WTC11 (cell line): ENCODE results near the gene CT47C1.

ENCODE experiments used
- ATF3 ChIP-seq: sonication (generic); formaldehyde crosslinking; conservative IDR thresholded peaks from 2 replicates; pipeline ENCODE4 v1.8.1; 2022; ENCODE audit warnings: mild to moderate bottlenecking, missing genetic modification reagents
- E2F1 ChIP-seq: sonication (generic); formaldehyde crosslinking; IDR thresholded peaks from 2 replicates; pipeline ENCODE4 v1.8.0; 2022; ENCODE audit warnings: mild to moderate bottlenecking, missing genetic modification reagents
- ELF4 ChIP-seq: sonication (generic); formaldehyde crosslinking; IDR thresholded peaks from 2 replicates; pipeline ENCODE4 v1.8.1; 2022; ENCODE audit warnings: low read depth, mild to moderate bottlenecking, moderate library complexity, missing genetic modification reagents
- ETV6 ChIP-seq: sonication (generic); formaldehyde crosslinking; IDR thresholded peaks from 2 replicates; pipeline ENCODE4 v1.8.1; 2022; ENCODE audit warnings: mild to moderate bottlenecking, missing genetic modification reagents
- MYBL2 ChIP-seq: sonication (generic); formaldehyde crosslinking; IDR thresholded peaks from 2 replicates; pipeline ENCODE4 v1.8.1; 2023; ENCODE audit warnings: mild to moderate bottlenecking, moderate library complexity, missing genetic modification reagents
- NFYB ChIP-seq: sonication (generic); formaldehyde crosslinking; conservative IDR thresholded peaks from 2 replicates; pipeline ENCODE4 v1.8.0; 2022; ENCODE audit warnings: low read depth, missing genetic modification reagents
- RELA ChIP-seq: sonication (generic); formaldehyde crosslinking; IDR thresholded peaks from 2 replicates; pipeline ENCODE4 v1.8.1; 2022; ENCODE audit warnings: missing genetic modification reagents, mild to moderate bottlenecking, borderline replicate concordance
- SMAD3 ChIP-seq: sonication (generic); formaldehyde crosslinking; IDR thresholded peaks from 2 replicates; pipeline ENCODE4 v1.8.0; 2022; ENCODE audit warnings: missing genetic modification reagents, mild to moderate bottlenecking, borderline replicate concordance
- TCF7 ChIP-seq: sonication (generic); formaldehyde crosslinking; IDR thresholded peaks from 2 replicates; pipeline ENCODE4 v1.8.0; 2022; ENCODE audit warnings: mild to moderate bottlenecking, low read depth, missing genetic modification reagents, moderate library complexity
- ZNF512 ChIP-seq: sonication (generic); formaldehyde crosslinking; IDR thresholded peaks from 2 replicates; pipeline ENCODE4 v1.8.1; 2022; ENCODE audit warnings: missing genetic modification reagents, borderline replicate concordance
- TF ChIP-seq, protein P1 (sequence below): fragments of 250-450 bp; sonication (Bioruptor Pico); IDR thresholded peaks from 2 replicates; pipeline ENCODE4 v1.9.0; 2021; ENCODE audit warnings: mild to moderate bottlenecking, borderline replicate concordance
- TF ChIP-seq, protein P2 (sequence below): fragments of 200-600 bp; IDR thresholded peaks from 2 replicates; pipeline ENCODE4 v1.8.0; 2022; ENCODE audit warnings: antibody characterized with exemption
- TF ChIP-seq, protein P3 (sequence below): sonication (generic); formaldehyde crosslinking; IDR thresholded peaks from 2 replicates; pipeline ENCODE4 v1.8.0; 2022; ENCODE audit warnings: mild to moderate bottlenecking, missing genetic modification reagents

- TF ChIP-seq, protein P1, sequence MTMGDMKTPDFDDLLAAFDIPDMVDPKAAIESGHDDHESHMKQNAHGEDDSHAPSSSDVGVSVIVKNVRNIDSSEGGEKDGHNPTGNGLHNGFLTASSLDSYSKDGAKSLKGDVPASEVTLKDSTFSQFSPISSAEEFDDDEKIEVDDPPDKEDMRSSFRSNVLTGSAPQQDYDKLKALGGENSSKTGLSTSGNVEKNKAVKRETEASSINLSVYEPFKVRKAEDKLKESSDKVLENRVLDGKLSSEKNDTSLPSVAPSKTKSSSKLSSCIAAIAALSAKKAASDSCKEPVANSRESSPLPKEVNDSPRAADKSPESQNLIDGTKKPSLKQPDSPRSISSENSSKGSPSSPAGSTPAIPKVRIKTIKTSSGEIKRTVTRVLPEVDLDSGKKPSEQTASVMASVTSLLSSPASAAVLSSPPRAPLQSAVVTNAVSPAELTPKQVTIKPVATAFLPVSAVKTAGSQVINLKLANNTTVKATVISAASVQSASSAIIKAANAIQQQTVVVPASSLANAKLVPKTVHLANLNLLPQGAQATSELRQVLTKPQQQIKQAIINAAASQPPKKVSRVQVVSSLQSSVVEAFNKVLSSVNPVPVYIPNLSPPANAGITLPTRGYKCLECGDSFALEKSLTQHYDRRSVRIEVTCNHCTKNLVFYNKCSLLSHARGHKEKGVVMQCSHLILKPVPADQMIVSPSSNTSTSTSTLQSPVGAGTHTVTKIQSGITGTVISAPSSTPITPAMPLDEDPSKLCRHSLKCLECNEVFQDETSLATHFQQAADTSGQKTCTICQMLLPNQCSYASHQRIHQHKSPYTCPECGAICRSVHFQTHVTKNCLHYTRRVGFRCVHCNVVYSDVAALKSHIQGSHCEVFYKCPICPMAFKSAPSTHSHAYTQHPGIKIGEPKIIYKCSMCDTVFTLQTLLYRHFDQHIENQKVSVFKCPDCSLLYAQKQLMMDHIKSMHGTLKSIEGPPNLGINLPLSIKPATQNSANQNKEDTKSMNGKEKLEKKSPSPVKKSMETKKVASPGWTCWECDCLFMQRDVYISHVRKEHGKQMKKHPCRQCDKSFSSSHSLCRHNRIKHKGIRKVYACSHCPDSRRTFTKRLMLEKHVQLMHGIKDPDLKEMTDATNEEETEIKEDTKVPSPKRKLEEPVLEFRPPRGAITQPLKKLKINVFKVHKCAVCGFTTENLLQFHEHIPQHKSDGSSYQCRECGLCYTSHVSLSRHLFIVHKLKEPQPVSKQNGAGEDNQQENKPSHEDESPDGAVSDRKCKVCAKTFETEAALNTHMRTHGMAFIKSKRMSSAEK (CRISPR knock-in tag) = no peak
- TF ChIP-seq MYBL2 (CRISPR knock-in tag) = no peak
- TF ChIP-seq E2F1 (CRISPR knock-in tag) = no peak
- TF ChIP-seq, protein P2, sequence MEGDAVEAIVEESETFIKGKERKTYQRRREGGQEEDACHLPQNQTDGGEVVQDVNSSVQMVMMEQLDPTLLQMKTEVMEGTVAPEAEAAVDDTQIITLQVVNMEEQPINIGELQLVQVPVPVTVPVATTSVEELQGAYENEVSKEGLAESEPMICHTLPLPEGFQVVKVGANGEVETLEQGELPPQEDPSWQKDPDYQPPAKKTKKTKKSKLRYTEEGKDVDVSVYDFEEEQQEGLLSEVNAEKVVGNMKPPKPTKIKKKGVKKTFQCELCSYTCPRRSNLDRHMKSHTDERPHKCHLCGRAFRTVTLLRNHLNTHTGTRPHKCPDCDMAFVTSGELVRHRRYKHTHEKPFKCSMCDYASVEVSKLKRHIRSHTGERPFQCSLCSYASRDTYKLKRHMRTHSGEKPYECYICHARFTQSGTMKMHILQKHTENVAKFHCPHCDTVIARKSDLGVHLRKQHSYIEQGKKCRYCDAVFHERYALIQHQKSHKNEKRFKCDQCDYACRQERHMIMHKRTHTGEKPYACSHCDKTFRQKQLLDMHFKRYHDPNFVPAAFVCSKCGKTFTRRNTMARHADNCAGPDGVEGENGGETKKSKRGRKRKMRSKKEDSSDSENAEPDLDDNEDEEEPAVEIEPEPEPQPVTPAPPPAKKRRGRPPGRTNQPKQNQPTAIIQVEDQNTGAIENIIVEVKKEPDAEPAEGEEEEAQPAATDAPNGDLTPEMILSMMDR = no peak
- no peak for TF ChIP-seq ZNF512 (CRISPR knock-in tag)
- TF ChIP-seq ETV6 (CRISPR knock-in tag) = no peak
- no peak for TF ChIP-seq ATF3
- TF ChIP-seq NFYB (CRISPR knock-in tag) = no peak
- TF ChIP-seq RELA = no peak
- TF ChIP-seq TCF7 (CRISPR knock-in tag) = no peak
- no peak for TF ChIP-seq SMAD3 (CRISPR knock-in tag)
- TF ChIP-seq, protein P3, sequence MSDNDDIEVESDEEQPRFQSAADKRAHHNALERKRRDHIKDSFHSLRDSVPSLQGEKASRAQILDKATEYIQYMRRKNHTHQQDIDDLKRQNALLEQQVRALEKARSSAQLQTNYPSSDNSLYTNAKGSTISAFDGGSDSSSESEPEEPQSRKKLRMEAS (CRISPR knock-in tag) = no peak
- TF ChIP-seq ELF4 (CRISPR knock-in tag) = no peak
Measured at GRCh38 chrX:119071381-119071780, 1.4 kb upstream of the CT47C1 start.
